SH-SY5Y (cell line): ENCODE data around the gene SUMF1.

Experiments used
- GATA2 ChIP-seq: IDR thresholded peaks from 2 replicates; pipeline ENCODE4 v1.6.1; 2011; ENCODE audit warnings: mild to moderate bottlenecking, low read depth, low read length
- GATA3 ChIP-seq: IDR thresholded peaks from 2 replicates; pipeline ENCODE4 v1.6.1; 2011; ENCODE audit warnings: low read depth, mild to moderate bottlenecking, low read length, moderate library complexity

- TF ChIP-seq GATA3 (no peak), GATA2 (no peak)
These were observed 71.1 kb downstream of the SUMF1 start for GRCh38 chr3:4396006-4396405.
